CD14-positive monocyte (primary cell): ENCODE results near the gene LRRN4. TPM values are rescaled to one million over a fixed set of nuclear protein-coding genes. Genes with fewer than 3 reads are reported as not detected.

Source experiments
- DNase-seq, 3 donors: peaks; one replicate each; pipeline ENCODE4 v3.0.0-alpha.2; 2011 to 2022
- H2AFZ ChIP-seq: 2 replicates; pipeline ENCODE4 v1.6.0; 2012; ENCODE audit warnings: mild to moderate bottlenecking, low read depth, low read length, inconsistent platforms; ENCODE audit not compliant: insufficient read depth, poor library complexity, severe bottlenecking
- H3K27ac ChIP-seq, 2 donors: 1 replicate in 1 of 2; 2 replicates in 1 of 2; pipeline ENCODE4 v1.5.1; 2012 to 2013; ENCODE audit warnings: low read length in 2 of 2, control low read depth in 1 of 2, inconsistent platforms in 1 of 2, low read depth in 1 of 2, mild to moderate bottlenecking in 1 of 2
- H3K27me3 ChIP-seq, 2 donors: one replicate each; pipeline versions ENCODE4 v1.6.0 to v1.6.1; 2011 to 2013; ENCODE audit warnings: low read length in 2 of 2; ENCODE audit not compliant: control insufficient read depth in 2 of 2, insufficient read depth in 2 of 2
- H3K36me3 ChIP-seq, 2 donors: replicated peaks in 1 of 2; 1 replicate in 1 of 2; 2 replicates in 1 of 2; pipeline versions ENCODE4 v1.5.1 to v1.6.1; 2012 to 2013; ENCODE audit warnings: low read length in 2 of 2, control low read depth in 1 of 2, inconsistent platforms in 1 of 2, mild to moderate bottlenecking in 1 of 2; ENCODE audit not compliant: insufficient read depth in 2 of 2, control insufficient read depth in 1 of 2
- H3K4me1 ChIP-seq, 2 donors: 1 replicate in 1 of 2; 2 replicates in 1 of 2; pipeline versions ENCODE4 v1.5.1 to v1.6.1; 2012 to 2013; ENCODE audit warnings: low read length in 2 of 2, control low read depth in 1 of 2, inconsistent platforms in 1 of 2, mild to moderate bottlenecking in 1 of 2, moderate library complexity in 1 of 2; ENCODE audit not compliant: insufficient read depth in 2 of 2, control insufficient read depth in 1 of 2
- H3K4me2 ChIP-seq: replicated peaks from 2 replicates; pipeline ENCODE3; 2012; ENCODE audit warnings: low read length, moderate library complexity, mild to moderate bottlenecking; ENCODE audit not compliant: poor library complexity, severe bottlenecking; ENCODE audit errors: extremely low read depth
- H3K4me3 ChIP-seq, 3 experiments: fragments of 200-600 bp in 1 of 3; sonication (generic) in 1 of 3; replicated peaks in 1 of 3; 1 replicate in 2 of 3; 2 replicates in 1 of 3; pipeline ENCODE4 v1.5.1; 2011 to 2013; ENCODE audit warnings: low read length in 3 of 3, mild to moderate bottlenecking in 3 of 3, control low read depth in 2 of 3, low read depth in 2 of 3, inconsistent platforms in 1 of 3, moderate library complexity in 1 of 3
- H3K79me2 ChIP-seq: 2 replicates; pipeline ENCODE4 v1.6.0; 2012; ENCODE audit warnings: mild to moderate bottlenecking, control low read depth, inconsistent platforms, low read length, moderate library complexity; ENCODE audit not compliant: insufficient read depth
- H3K9ac ChIP-seq: 2 replicates; pipeline ENCODE4 v1.6.0; 2017; ENCODE audit warnings: low read length, mild to moderate bottlenecking; ENCODE audit not compliant: insufficient read depth, poor library complexity, severe bottlenecking
- H3K9me3 ChIP-seq, 2 donors: replicated peaks in 1 of 2; 1 replicate in 1 of 2; 2 replicates in 1 of 2; pipeline versions ENCODE4 v1.5.1 to v1.6.1; 2012 to 2013; ENCODE audit warnings: low read length in 2 of 2, control low read depth in 1 of 2; ENCODE audit not compliant: control insufficient read depth in 1 of 2, insufficient read depth in 1 of 2
- H4K20me1 ChIP-seq: 2 replicates; pipeline ENCODE4 v1.6.0; 2012; ENCODE audit warnings: mild to moderate bottlenecking, low read length, control low read depth, moderate library complexity; ENCODE audit not compliant: insufficient read depth
- H3K27ac Mint-ChIP-seq, 7 donors: one replicate each; pipeline ENCODE4 v1.8.0; 2020; ENCODE audit warnings: mild to moderate bottlenecking in 7 of 7, mixed read lengths in 7 of 7, moderate library complexity in 6 of 7, inconsistent platforms in 2 of 7
- H3K27me3 Mint-ChIP-seq, 3 donors: one replicate each; pipeline ENCODE4 v1.8.0; 2021 to 2022; ENCODE audit warnings: low read depth in 3 of 3, mild to moderate bottlenecking in 3 of 3, mixed read lengths in 3 of 3, moderate library complexity in 3 of 3, inconsistent platforms in 1 of 3
- H3K36me3 Mint-ChIP-seq, 2 donors: one replicate each; pipeline ENCODE4 v1.8.0; 2020; ENCODE audit warnings: mixed read lengths in 2 of 2, inconsistent platforms in 1 of 2, mild to moderate bottlenecking in 1 of 2
- H3K4me1 Mint-ChIP-seq: one replicate; pipeline ENCODE4 v1.8.0; 2020; ENCODE audit warnings: mild to moderate bottlenecking, mixed read lengths
- H3K4me3 Mint-ChIP-seq, 2 donors: one replicate each; pipeline ENCODE4 v1.8.0; 2020; ENCODE audit warnings: mild to moderate bottlenecking in 2 of 2, mixed read lengths in 2 of 2, moderate library complexity in 1 of 2
- H3K9me3 Mint-ChIP-seq, 7 donors: one replicate each; pipeline ENCODE4 v1.8.0; 2020 to 2022; ENCODE audit warnings: mixed read lengths in 7 of 7, mild to moderate bottlenecking in 6 of 7, moderate library complexity in 6 of 7, inconsistent platforms in 2 of 7
- CTCF ChIP-seq: fragments of 200-600 bp; IDR thresholded peaks from one replicate; pipeline ENCODE4 v1.8.0; 2022; ENCODE audit warnings: antibody characterized with exemption, mild to moderate bottlenecking
- WGBS: methylation state at CpG from one replicate; pipeline ENCODE4 v1.1.5; 2013; ENCODE audit warnings: missing lambda C conversion rate; ENCODE audit not compliant: insufficient coverage; 5-methylcytosine and 5-hydroxymethylcytosine counted together
- intact Hi-C, 2 donors: fragments of 100-400 bp; cut with micrococcal nuclease; formaldehyde crosslinking; loops; one replicate each; pipeline versions ENCODE4 v1.15.0 to v1.15.1; 2023
- polyA plus RNA-seq, 3 donors: library from polyadenylated mRNA; depleted of rRNA in 1 of 3; unstranded in 2 of 3; stranded (reverse) in 1 of 3; fragments of 300-500 nt in 2 of 3; fragments of >200 nt in 1 of 3; fragmentation: Illumina TruSeq in 2 of 3; gene quantifications; 1 replicate in 2 of 3; 2 replicates in 1 of 3; pipeline ENCODE4 v1.2.3, GENCODE V29; 2012 to 2021

The LRRN4 gene
- polyA plus RNA-seq, 3 donors = not detected

DNA sequence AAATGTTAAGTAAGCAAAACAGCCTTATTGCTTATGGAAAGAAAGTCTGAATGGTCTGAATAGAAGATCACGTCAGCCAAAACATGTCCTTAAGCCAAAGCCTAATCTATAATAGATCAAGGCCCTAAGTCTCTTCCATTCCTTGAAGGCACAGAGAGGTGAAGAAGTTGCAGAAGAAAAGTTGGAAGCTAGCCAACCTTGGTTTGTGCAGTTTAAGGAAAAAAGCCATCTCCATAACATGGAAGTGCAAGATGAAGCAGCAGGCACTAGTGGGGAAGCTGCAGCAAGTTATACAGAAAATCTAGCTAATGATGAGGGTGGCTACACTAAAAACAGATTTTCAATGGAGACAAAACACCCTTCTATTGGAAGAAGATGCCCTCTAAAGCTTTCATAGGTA, 29.1 kb downstream of the LRRN4 start:
- Histone ChIP-seq H3K79me2 (peaks cover 70% of the 10 kb centered on the region), H3K27ac (no peak overlapping the region), H3K9me3 (no peaks in the 10 kb centered on the region), H4K20me1 (peaks cover 48% of the 10 kb centered on the region), H3K4me3 (no peak overlapping the region), H2AFZ (no peak overlapping the region), H3K9ac (no peak overlapping the region), H3K4me1 (no peaks in the 10 kb centered on the region), H3K27me3 (no peaks in the 10 kb centered on the region), H3K4me2 (no peak overlapping the region), H3K36me3 (peaks cover 34 to 77% of the 10 kb centered on the region in 2 donors)
- Mint-ChIP-seq H3K4me3 (no peak overlapping the region), H3K36me3 (peaks cover 57 to 86% of the 10 kb centered on the region in 2 donors), H3K27me3 (peaks cover 0 to 2% (median 0%) of the 10 kb centered on the region in 3 donors), H3K9me3 (peaks cover 0 to 2% (median 0%) of the 10 kb centered on the region in 7 donors), H3K27ac (peak overlapping the region in 1 of 7 donors; percentile 2), H3K4me1 (peaks cover 5% of the 10 kb centered on the region)
- intact Hi-C loops = no loop called here
- WGBS = no CpG with 5 or more reads among the region's 1 CpG
- no peak for DNase-seq
- no peak for TF ChIP-seq CTCF

DNA sequence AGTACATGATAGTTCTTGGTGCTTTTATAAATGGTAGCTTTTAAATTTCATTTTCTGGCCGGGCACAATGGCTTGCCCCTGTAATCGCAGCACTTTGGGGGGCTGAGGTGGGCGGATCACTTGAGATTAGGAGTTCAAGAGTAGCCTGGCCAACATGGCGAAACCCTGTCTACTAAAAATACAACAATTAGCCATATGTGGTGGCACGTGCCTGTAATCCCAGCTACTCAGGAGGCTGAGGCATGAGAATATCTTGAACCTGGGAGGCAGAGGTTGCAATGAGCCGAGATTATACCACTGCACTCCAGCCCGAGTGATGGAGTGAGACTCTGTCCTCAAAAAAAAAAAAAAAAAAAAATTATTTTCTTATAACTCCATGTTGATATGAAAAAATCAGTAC, 36.0 kb downstream of the LRRN4 start:
- Histone ChIP-seq H3K79me2 (peaks cover 91% of the 10 kb centered on the region), H3K4me1 (no peaks in the 10 kb centered on the region), H3K36me3 (peaks cover 47 to 72% of the 10 kb centered on the region in 2 donors), H3K4me3 (no peak overlapping the region), H4K20me1 (peaks cover 63% of the 10 kb centered on the region), H2AFZ (no peak overlapping the region), H3K9ac (no peak overlapping the region), H3K27me3 (no peaks in the 10 kb centered on the region), H3K9me3 (no peaks in the 10 kb centered on the region), H3K4me2 (no peak overlapping the region), H3K27ac (no peak overlapping the region)
- Mint-ChIP-seq H3K36me3 (peaks cover 68 to 87% of the 10 kb centered on the region in 2 donors), H3K4me3 (no peak overlapping the region), H3K9me3 (no peaks in the 10 kb centered on the region), H3K27ac (peak overlapping the region in 2 of 7 donors; percentile 14 to 22), H3K4me1 (peaks cover 8% of the 10 kb centered on the region), H3K27me3 (peaks cover 0 to 2% (median 0%) of the 10 kb centered on the region in 3 donors)
- intact Hi-C loops = no loop called here
- no peak for DNase-seq
- TF ChIP-seq CTCF = no peak
- WGBS = no CpG with 5 or more reads among the region's 7 CpGs
